ENCODE results near the gene MATN4. TPM values are rescaled to one million over a fixed set of nuclear protein-coding genes. Genes with fewer than 3 reads are reported as not detected.

MATN4 gene
- total RNA-seq, 4 donors from 2014 or later: 0.09 to 0.68 TPM; not detected in 2

DNA sequence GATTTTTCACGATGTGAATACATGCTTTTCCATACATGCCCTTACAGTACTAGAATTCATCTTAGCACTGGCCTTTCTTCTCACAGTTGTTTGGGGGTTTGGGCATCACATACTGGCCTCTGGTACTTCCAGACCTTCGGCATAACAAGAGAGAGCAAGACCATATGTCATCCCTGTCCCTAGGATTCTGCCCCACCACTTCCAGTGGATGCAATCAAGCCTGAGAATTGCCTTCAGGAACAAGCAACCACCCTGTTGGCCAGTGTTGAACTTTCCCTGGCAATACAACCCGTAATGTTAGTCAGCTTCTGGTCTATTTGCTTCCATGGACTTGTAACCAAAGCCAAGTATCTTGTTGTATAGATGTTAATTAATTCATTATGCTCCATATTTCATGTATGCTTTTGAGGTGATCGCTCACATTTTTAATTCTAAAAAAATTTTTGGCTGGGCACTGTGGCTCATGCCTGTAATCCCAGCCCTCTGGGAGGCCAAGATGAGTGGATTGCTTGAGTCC is 38.3 kb downstream of the MATN4 start:
- Histone ChIP-seq H3K27ac (no peak overlapping the region), H3K4me3 (no peak overlapping the region), H3K4me1 (peaks cover 0 to 5% (median 0%) of the 10 kb centered on the region in 3 donors), H3K9me3 (no peaks in the 10 kb centered on the region), H3K27me3 (peaks cover 0 to 24% (median 0%) of the 10 kb centered on the region in 4 donors), H3K36me3 (no peaks in the 10 kb centered on the region)
- no peak for TF ChIP-seq POLR2A (IDR thresholded peaks at IDR 0.05)
- TF ChIP-seq, protein P1, sequence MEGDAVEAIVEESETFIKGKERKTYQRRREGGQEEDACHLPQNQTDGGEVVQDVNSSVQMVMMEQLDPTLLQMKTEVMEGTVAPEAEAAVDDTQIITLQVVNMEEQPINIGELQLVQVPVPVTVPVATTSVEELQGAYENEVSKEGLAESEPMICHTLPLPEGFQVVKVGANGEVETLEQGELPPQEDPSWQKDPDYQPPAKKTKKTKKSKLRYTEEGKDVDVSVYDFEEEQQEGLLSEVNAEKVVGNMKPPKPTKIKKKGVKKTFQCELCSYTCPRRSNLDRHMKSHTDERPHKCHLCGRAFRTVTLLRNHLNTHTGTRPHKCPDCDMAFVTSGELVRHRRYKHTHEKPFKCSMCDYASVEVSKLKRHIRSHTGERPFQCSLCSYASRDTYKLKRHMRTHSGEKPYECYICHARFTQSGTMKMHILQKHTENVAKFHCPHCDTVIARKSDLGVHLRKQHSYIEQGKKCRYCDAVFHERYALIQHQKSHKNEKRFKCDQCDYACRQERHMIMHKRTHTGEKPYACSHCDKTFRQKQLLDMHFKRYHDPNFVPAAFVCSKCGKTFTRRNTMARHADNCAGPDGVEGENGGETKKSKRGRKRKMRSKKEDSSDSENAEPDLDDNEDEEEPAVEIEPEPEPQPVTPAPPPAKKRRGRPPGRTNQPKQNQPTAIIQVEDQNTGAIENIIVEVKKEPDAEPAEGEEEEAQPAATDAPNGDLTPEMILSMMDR (IDR thresholded peaks at IDR 0.05): no peak
- no peak for DNase-seq
- 72 to 76% methylated on average over 4 of the region's 4 CpGs for WGBS, 2 donors
- intact Hi-C loops (cut with DNase I): no loop called here

DNA sequence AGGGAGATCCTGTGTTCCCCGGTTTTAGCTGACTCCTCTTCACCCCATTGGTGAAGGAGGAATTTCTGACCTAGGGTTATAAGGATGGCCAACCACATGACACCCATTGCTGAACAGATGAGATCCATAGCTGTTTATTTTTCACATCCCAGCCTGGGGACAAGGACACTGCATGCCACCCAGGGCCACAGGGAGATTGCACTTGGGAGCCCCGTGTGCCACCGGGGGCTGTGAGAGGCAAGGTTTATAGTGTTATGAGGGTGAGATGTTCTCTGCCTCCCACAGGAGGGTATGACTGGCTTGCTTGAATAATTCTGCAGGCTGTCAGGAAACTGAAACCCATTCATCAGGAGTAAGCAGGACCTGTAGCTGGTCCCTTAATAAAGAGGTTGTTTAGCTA is 39.0 kb downstream of the MATN4 start:
- no peaks in the 10 kb centered on the region for H3K9me3 ChIP-seq
- intact Hi-C loops (cut with DNase I): no loop called here
- no peaks in the 10 kb centered on the region for H3K36me3 ChIP-seq
- no peak for DNase-seq
- WGBS, 2 donors: 80 to 89% methylated on average over 3 of the region's 3 CpGs
- TF ChIP-seq POLR2A (IDR thresholded peaks at IDR 0.05): no peak
- TF ChIP-seq, protein P1 (IDR thresholded peaks at IDR 0.05): no peak
- no peak overlapping the region for H3K4me3 ChIP-seq
- H3K27me3 ChIP-seq: peaks cover 0 to 24% (median 0%) of the 10 kb centered on the region in 4 donors
- no peak overlapping the region for H3K27ac ChIP-seq
- peaks cover 0 to 5% (median 0%) of the 10 kb centered on the region in 3 donors for H3K4me1 ChIP-seq

DNA sequence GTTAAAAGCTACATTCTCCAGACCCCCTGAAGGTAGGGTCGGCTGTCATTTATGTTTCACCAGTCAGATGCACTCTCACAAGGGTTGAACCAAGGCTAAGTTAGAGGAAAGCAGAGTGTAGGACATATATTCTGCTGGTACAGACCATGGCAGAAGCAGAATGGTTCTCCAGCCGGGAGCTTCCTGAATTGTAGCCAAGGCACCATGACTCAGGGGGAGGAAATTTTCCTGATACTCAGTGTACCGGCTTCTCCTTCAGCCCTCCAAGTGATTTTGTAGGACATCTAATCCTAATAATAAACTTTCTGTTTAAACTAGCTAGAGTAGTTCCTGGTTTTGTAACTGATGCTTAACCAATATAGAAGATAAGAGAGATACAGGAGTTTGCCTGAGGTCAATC is 39.6 kb downstream of the MATN4 start:
- TF ChIP-seq POLR2A (IDR thresholded peaks at IDR 0.05): no peak
- TF ChIP-seq, protein P1 (IDR thresholded peaks at IDR 0.05): no peak
- DNase-seq: no peak
- WGBS, 2 donors: 47 to 57% methylated on average over 3 of the region's 3 CpGs

DNA sequence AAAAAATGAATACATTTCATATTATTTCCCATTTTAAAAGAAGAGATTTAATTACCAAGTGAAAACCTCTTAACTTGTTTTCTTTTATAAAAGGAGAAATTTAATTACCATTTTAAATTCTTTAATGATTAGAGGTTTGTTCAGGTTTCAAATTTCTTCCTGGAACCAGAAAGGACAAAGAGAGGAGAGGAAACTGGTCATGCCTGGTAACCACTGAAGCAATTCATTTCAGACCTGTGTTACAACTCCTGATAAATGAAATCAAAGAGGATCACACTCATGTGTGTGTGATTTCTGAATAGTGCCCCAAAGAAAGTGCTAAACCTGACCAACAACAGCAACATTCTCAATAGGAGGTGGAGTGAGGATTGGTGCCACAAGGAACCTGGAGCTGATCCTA is 41.1 kb downstream of the MATN4 start:
- Histone ChIP-seq H3K36me3 (no peaks in the 10 kb centered on the region), H3K27me3 (peaks cover 0 to 17% (median 0%) of the 10 kb centered on the region in 4 donors), H3K27ac (no peak overlapping the region), H3K9me3 (no peaks in the 10 kb centered on the region), H3K4me3 (no peak overlapping the region), H3K4me1 (peaks cover 0 to 5% (median 0%) of the 10 kb centered on the region in 3 donors)
- intact Hi-C loops (cut with DNase I): no loop called here
- no peak for DNase-seq
- TF ChIP-seq POLR2A (IDR thresholded peaks at IDR 0.05): no peak
- TF ChIP-seq, protein P1 (IDR thresholded peaks at IDR 0.05): no peak

More for the DNA sequence above, 39.6 kb downstream of the MATN4 start:
- Histone ChIP-seq H3K4me1 (peaks cover 0 to 5% (median 0%) of the 10 kb centered on the region in 3 donors), H3K27ac (no peak overlapping the region), H3K36me3 (no peaks in the 10 kb centered on the region), H3K27me3 (peaks cover 0 to 24% (median 0%) of the 10 kb centered on the region in 4 donors), H3K9me3 (no peaks in the 10 kb centered on the region), H3K4me3 (no peak overlapping the region)
- intact Hi-C loops (cut with DNase I): no loop called here

DNA sequence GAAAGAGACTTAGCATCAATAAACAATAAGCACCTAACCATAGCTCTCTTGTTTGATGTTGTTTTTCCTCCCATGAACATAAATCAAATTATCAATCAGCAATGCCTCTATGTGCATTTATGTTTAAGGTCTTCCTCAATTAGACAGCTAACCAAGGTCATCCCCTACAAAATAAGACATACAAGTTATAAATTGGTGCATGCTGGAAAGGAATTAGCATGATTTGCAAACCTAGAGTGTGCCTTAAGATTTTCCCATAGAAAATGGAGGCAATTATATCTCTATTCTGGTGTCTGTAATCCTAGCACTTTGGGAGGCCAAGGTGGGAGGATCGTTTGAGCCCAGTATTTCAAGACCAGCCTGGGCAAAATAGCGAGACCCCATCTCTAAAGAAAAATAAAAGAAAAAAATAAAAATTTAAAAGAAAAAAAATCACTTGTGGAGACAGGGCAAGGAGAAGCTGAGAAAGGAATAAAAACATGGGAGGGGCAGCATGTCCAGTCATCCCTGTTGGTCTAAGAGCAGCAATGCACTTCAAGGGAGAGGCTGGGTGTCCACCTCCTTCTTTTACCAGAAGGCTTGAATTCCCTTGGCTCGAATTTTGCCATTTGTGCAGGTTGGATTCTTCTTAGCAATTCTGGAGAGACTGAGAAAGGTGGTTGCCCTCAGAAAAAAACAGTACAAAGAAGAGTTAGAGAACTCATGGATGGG is 44.4 kb downstream of the MATN4 start:
- Histone ChIP-seq H3K27ac (no peak overlapping the region), H3K27me3 (peaks cover 0 to 29% (median 0%) of the 10 kb centered on the region in 4 donors), H3K4me3 (no peak overlapping the region), H3K36me3 (no peaks in the 10 kb centered on the region), H3K9me3 (no peaks in the 10 kb centered on the region), H3K4me1 (no peaks in the 10 kb centered on the region)
- TF ChIP-seq POLR2A (IDR thresholded peaks at IDR 0.05): no peak
- TF ChIP-seq, protein P1 (IDR thresholded peaks at IDR 0.05): no peak
- WGBS, 2 donors: 62 to 69% methylated on average over 3 of the region's 3 CpGs
- no peak for DNase-seq
- intact Hi-C loops (cut with DNase I): no loop called here
